Mesothelial cell of epicardium (in vitro differentiated cells): ENCODE results near the gene EFCAB9. TPM values are rescaled to one million over a fixed set of nuclear protein-coding genes. Genes with fewer than 3 reads are reported as not detected.

ENCODE experiments used
- DNase-seq, 2 experiments: peaks; one replicate each; pipeline ENCODE4 v3.0.0; 2021; ENCODE audit warnings: low spot score in 2 of 2; ENCODE audit not compliant: unreplicated experiment in 2 of 2
- H3K27ac Mint-ChIP-seq: 2 replicates; pipeline ENCODE4 v1.8.0; 2021; ENCODE audit warnings: mixed read lengths
- H3K27me3 Mint-ChIP-seq: 2 replicates; pipeline ENCODE4 v1.8.0; 2021; ENCODE audit warnings: low read depth, mixed read lengths
- H3K36me3 Mint-ChIP-seq: 2 replicates; pipeline ENCODE4 v1.8.0; 2021; ENCODE audit warnings: mixed read lengths
- H3K4me1 Mint-ChIP-seq: 2 replicates; pipeline ENCODE4 v1.8.0; 2021; ENCODE audit warnings: mixed read lengths
- H3K4me3 Mint-ChIP-seq: 2 replicates; pipeline ENCODE4 v1.8.0; 2021; ENCODE audit warnings: mild to moderate bottlenecking, moderate library complexity, mixed read lengths
- H3K9me3 Mint-ChIP-seq: 2 replicates; pipeline ENCODE4 v1.8.0; 2021; ENCODE audit warnings: mixed read lengths
- total RNA-seq: library from RNA; stranded (reverse); gene quantifications from 3 replicates; pipeline ENCODE4 v1.2.1, GENCODE V29; 2021
- TF ChIP-seq, protein P1 (sequence below): fragments of 200-600 bp; sonication (generic); IDR thresholded peaks from one replicate; pipeline ENCODE4 v1.5.0; 2021; ENCODE audit warnings: antibody characterized with exemption; ENCODE audit not compliant: unreplicated experiment

The EFCAB9 gene
- total RNA-seq, 1 donor from 2014 or later: not detected

DNA sequence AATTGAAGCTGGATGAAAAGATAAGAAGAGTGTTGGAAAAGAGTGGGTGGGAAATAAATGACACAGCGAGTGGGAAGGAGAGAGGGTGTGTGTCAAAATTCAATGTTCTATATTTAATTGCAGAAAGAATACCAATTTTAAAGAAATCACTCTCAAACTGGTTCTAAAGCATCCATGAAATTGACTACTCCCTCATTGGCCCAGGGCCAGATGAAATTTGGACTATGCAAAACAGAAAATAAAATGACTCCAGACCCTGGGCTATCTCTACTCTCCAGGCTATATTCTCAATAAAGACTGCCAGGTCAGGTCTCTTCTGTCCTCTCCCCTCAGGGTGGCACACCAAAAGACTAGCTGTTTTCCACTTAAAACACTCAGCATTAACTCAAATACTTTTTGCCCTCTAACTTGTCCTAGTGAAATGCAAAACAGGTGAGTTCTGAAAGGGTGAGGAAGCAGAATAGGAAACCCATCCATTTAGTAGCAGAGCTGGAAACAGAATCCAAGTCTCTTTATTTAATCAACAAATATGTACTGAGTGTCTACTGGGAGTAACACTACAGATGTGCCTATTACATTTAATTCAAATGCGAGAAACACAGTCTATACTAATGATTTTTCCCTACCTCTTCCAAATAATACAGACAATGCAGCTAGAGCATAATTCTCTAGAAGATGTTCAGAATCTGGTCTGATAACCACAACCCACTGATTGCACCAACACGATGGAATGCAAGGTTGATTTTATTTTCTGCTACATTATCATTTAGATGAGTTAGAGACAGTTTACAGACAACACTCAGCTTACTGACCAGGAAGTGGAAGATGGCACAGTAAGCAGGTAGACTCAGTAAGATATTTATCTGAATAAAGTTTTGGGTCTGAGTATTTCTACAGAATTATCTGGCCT is 42.1 kb downstream of the EFCAB9 start:
- no peak overlapping the region for H3K4me3 Mint-ChIP-seq
- peak overlapping the region; percentile 57 for H3K27ac Mint-ChIP-seq
- H3K36me3 Mint-ChIP-seq: peaks cover 12% of the 10 kb centered on the region
- peaks cover 24% of the 10 kb centered on the region for H3K4me1 Mint-ChIP-seq
- DNase-seq: no peak
- no peaks in the 10 kb centered on the region for H3K9me3 Mint-ChIP-seq
- TF ChIP-seq, protein P1, sequence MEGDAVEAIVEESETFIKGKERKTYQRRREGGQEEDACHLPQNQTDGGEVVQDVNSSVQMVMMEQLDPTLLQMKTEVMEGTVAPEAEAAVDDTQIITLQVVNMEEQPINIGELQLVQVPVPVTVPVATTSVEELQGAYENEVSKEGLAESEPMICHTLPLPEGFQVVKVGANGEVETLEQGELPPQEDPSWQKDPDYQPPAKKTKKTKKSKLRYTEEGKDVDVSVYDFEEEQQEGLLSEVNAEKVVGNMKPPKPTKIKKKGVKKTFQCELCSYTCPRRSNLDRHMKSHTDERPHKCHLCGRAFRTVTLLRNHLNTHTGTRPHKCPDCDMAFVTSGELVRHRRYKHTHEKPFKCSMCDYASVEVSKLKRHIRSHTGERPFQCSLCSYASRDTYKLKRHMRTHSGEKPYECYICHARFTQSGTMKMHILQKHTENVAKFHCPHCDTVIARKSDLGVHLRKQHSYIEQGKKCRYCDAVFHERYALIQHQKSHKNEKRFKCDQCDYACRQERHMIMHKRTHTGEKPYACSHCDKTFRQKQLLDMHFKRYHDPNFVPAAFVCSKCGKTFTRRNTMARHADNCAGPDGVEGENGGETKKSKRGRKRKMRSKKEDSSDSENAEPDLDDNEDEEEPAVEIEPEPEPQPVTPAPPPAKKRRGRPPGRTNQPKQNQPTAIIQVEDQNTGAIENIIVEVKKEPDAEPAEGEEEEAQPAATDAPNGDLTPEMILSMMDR: no peak
- no peaks in the 10 kb centered on the region for H3K27me3 Mint-ChIP-seq

DNA sequence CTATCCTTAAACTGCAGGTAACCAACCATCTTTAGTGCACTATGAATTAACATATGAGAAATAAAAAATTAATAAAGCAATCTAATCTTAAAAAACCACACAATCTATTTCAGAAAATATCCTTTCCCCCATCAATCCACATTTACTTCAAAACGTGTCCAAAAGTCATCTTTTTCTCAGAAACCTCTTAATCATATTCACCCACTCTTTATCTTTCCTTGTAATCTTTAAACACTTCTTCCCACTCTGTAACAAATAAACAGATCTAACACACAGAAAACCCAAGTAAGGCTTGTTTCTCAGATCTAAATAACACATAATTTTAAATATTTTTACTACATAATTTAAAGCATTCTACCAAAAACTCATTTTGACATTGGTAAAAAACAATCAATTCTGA is 44.4 kb downstream of the EFCAB9 start:
- TF ChIP-seq, protein P1: no peak
- Mint-ChIP-seq H3K36me3 (peaks cover 6% of the 10 kb centered on the region), H3K9me3 (no peaks in the 10 kb centered on the region), H3K4me1 (peaks cover 24% of the 10 kb centered on the region), H3K4me3 (no peak overlapping the region), H3K27me3 (no peaks in the 10 kb centered on the region), H3K27ac (no peak overlapping the region)
- DNase-seq: no peak

DNA sequence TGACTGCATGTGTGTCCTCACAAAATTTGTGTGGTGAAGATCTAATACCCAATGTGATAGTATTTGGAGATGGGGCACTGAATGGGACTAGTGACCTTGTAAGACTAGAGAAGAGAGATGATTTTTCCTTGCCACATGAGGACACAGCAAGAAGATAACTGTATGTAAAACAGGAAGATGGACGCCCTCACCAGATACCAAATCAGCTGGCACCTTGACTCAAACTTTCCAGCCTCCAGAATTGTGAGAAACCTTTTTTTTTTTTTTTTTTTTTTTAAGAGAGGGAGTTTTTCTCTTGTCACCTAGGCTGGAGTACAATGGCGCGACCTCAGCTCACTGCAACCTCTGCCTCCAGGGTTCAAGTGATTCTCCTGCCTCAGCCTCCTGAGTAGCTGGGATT is 49.3 kb downstream of the EFCAB9 start:
- no peak overlapping the region for H3K4me3 Mint-ChIP-seq

DNA sequence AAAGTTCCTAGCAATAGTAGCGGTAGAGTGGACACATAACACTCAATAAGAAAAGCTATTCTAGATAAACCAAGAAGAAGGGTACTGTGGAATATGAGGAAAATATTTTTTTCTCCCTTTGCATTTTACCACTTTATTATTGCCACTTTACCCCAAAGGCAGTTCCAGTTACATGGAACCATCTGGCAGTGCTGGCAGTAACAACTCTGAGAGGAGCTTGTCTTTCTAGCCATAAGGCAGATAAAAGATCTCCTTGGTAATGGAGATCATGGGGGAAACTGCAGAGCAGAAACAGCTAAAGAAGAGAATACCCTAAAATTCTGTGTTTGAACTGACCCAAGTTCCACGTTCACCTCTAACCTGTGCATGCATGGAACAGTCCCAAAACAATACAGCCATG is 51.1 kb downstream of the EFCAB9 start:
- peaks cover 15% of the 10 kb centered on the region for H3K4me1 Mint-ChIP-seq
- no peak overlapping the region for H3K4me3 Mint-ChIP-seq
- peaks cover 5% of the 10 kb centered on the region for H3K9me3 Mint-ChIP-seq
- H3K27me3 Mint-ChIP-seq: no peaks in the 10 kb centered on the region
- TF ChIP-seq, protein P1: no peak
- no peak for DNase-seq
- peaks cover 17% of the 10 kb centered on the region for H3K36me3 Mint-ChIP-seq
- H3K27ac Mint-ChIP-seq: peak overlapping the region; percentile 74

More for the DNA sequence above, 49.3 kb downstream of the EFCAB9 start:
- Mint-ChIP-seq H3K36me3 (peaks cover 9% of the 10 kb centered on the region), H3K9me3 (no peaks in the 10 kb centered on the region), H3K27me3 (no peaks in the 10 kb centered on the region), H3K4me1 (peaks cover 14% of the 10 kb centered on the region), H3K27ac (no peak overlapping the region)
- TF ChIP-seq, protein P1: no peak
- DNase-seq: no peak

DNA sequence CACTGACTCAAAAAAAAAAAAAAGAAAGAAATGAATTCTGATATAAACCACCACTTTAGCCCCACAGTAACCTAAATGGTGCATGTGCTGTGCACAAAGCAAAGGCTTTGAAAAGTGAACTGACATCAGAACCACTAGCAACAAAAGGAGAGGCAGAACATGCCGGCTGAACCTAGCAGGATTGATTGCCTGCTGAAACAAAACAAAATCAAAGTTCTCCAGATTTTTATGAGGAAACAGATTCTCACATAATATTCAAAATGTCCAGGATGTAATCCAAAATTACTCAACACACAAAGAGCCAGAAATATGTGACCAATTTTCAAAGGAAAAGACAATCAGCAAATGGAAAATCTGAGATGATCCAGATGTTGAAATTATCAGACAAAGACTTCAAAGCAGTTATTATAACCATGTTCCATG is 51.7 kb downstream of the EFCAB9 start:
- Mint-ChIP-seq H3K4me1 (peaks cover 15% of the 10 kb centered on the region), H3K27ac (peak overlapping the region; percentile 74), H3K4me3 (no peak overlapping the region), H3K9me3 (peaks cover 10% of the 10 kb centered on the region), H3K36me3 (peaks cover 21% of the 10 kb centered on the region), H3K27me3 (no peaks in the 10 kb centered on the region)
- no peak for DNase-seq
- TF ChIP-seq, protein P1: no peak
